Activated T-helper 1 cell treated with anti-CD3 and anti-CD28 coated beads, Interleukin-2, amount 50 U/mL, for 16 hours (primary cell): Measurements from ENCODE around the gene NKPD1.

ENCODE experiments used
- DNase-seq, 2 donors: peaks; one replicate each; pipeline ENCODE4 v3.0.0-alpha.2; 2020; ENCODE audit warnings: low read depth in 1 of 2, low spot score in 1 of 2

NKPD1 gene

GRCh38 chr19:45156751-45157150 lies 4.0 kb downstream of the NKPD1 start:
- no peak for DNase-seq

GRCh38 chr19:45156011-45156630 lies 4.7 kb downstream of the NKPD1 start:
- no peak for DNase-seq

- DNase-seq, result no peak
Measured at GRCh38 chr19:45154064-45154827, 6.5 kb downstream of the NKPD1 start.

DNA sequence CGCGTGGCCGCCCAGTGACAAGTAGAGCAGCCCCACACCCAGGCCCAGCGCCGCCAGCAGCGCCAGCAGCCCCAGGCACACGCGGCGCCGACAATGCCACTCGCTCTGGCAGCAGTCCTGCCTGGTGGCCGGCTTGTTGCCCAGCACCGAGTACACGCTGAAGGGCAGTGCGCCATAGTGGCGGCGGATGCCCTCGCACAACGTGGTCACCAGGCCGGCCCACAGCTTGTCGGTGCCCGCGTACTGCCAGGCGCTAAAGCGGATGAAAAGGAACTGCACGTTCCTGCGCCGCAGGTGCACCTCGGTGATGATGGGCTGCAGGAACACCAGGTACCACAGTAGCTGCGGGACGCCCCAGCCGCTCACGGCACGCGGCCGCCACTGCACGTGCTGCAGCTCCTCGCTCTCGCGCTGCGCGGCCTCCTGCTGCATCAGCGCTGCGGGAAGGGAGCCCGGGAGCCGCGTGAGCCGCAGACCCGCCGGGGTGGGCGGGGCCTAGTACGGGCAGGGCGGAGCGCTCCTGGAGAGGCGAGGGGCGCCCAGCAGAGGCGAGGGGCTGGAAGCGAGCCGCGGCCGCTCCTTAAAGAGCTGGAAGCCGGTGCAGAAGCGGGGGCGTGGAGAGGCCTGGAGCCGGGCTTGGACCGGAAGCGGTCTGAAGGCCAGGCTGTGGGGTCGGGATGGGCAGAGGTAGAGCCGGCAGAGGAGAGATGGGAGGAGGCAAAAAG lies 7.3 kb downstream of the NKPD1 start:
- no peak for DNase-seq

- DNase-seq, result peak in 1 of 2 donors; percentile 22
Measured at GRCh38 chr19:45152504-45153338, 8.1 kb downstream of the NKPD1 start.

DNA sequence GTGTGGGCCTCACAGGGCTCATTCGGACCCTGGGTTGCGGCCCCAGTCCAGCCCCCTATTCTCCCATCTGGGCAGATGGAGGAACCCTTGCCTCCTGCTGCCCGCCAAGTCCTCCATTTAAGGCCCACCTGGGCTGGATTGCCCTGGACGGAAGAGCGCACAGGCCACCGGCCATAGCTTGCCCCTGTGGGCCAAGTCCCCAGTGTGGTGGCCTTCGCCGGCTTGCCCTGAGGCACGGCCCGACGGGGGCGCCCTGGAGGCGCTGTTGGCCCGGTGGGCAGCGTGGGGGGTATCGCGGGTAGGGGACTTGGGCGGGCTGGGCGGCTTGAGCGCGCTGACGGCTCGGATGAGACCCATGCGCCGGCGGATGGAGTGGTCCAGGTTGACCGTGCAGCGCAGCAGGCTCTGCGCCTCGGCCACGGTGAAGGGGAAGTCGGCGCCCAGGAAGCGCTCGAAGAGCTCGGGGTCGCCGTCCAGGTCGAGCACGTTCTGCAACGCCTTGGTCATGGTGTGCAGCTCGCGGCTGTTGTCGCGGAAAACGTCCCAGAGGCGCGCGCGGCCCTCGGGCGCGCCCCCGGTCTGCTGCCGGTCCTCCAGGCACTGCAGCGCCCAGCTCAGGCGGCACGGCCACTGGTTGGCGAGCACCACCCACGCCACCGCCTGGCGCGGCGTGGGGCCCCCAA lies 8.8 kb downstream of the NKPD1 start:
- no peak for DNase-seq

- DNase-seq, result no peak
Measured at GRCh38 chr19:45151320-45151719, 9.5 kb downstream of the NKPD1 start.

DNA sequence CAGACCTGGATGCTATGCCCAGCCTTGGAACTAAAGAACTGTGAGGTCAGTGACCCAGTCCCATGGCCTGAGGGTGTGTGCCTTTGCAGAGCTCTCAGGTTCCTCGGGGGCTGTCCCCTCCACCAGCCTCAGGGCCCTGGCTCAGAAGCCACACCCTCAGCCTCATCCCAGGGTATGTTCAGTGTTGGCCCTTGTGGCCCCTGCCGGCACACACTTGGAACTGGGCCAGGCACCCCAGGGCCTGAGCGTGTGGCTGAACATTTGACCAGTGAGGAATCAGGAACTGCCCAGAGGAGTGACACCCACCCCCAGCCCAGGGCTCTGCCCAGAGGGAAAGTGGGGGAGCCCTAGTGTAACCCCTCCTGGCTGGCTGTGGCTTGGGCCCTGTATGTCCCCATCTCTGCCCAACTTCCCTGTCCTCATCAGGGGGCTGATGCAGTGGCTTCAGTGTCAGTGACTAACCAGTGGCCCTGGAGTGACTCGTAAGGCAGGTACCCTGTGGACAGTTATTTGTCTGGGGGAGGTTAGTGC lies 10.0 kb downstream of the NKPD1 start:
- no peak for DNase-seq

GRCh38 chr19:45150180-45150579 lies 10.6 kb downstream of the NKPD1 start:
- DNase-seq, result no peak

GRCh38 chr19:45149129-45149528 lies 11.7 kb downstream of the NKPD1 start:
- no peak for DNase-seq

GRCh38 chr19:45147835-45148676 lies 12.7 kb downstream of the NKPD1 start:
- DNase-seq, result no peak

- DNase-seq, result no peak
Measured at GRCh38 chr19:45146741-45147205, 14.0 kb downstream of the NKPD1 start.

DNA sequence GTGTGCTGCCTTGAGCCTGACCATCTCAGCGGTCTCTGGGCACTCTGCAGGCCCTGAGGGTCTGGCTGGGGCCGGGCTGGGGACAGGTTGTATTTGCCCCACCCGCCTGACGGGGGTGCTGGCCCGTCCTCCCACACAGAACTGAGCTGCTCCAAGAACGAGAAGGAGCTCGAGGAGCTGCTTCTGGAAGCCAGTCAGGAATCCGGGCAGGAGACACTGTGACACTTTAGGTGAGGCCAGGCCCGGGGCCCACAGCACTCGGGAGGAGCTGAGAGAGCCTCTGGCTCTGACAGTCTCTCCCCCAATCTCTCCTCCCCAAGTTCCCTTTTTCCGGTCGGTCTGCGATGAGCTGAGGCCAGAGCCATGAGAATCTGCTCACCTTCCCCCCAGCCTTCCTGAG lies 14.5 kb downstream of the NKPD1 start:
- no peak for DNase-seq

DNA sequence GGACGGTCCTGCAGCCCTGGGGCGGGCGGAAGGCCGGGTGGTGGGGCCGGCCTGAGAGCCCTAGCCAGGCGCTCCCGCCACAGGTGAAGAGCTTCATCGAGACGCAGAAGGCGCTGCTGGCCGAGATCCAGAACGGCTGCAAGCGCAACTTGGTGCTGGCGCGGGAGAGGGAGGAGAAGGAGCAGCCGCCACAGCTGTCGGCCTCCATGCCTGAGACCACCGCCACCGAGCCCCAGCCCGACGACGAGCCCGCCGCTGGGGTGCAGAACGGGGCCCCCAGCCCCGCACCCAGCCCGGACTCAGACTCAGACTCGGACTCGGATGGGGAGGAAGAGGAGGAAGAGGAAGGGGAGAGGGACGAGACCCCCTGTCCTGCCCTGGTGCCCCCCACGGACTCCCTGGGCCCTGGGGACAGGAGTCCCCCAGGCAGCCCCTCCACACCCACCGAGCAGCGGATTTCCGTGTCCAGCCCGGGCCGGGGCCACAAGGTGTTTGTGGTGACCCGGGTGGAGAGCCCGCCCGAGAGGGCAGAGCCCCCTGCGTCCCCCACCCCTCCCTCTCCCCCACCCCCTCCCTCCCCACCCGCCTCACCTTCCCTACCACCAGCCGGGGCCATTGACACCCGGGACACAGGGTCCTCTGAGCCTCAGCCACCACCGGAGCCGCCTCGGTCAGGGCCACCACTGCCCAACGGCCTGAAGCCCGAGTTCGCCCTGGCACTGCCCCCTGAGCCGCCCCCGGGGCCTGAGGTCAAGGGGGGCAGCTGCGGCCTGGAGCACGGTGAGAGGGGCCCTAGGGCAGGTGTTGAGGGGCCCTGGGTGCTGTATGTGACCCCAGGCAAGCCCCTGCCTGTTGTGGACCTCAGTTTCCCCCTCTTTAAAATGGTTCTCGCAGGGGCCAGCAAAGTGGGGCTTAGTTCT lies 15.3 kb downstream of the NKPD1 start:
- no peak for DNase-seq

GRCh38 chr19:45144431-45145269 lies 16.1 kb downstream of the NKPD1 start:
- no peak for DNase-seq

GRCh38 chr19:45142726-45143110 lies 18.1 kb downstream of the NKPD1 start:
- no peak for DNase-seq

DNA sequence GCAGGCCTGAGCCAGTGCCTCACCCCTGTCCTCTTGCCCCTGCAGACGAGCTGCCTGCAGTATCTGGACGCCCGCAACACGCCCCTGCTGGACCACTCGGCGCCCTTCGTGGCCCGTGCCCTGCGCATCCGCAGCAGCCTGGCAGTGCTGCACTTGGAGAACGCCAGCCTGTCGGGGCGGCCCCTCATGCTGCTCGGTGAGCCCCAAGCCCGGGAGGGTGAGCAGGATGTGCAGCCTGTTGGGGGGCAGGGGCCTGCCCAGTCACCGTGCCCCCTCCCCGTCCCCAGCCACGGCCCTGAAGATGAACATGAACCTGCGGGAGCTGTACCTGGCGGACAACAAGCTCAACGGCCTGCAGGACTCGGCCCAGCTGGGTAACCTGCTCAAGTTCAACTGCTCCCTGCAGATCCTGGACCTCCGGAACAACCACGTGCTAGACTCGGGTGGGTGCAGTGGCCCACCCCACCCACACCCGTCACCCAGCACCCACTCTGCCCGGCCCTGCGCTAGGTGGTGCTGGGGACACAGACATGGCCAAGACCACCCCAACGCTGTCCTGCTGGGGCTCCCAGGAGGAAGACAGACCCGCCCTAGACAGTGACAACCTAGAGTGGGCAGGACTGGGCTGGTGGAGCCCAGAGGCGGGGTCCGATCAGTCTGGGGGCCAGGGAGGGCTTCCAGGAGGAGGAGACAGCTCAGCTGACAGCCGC lies 18.6 kb downstream of the NKPD1 start:
- no peak for DNase-seq
